NCI-H146 (cell line): ENCODE results near the gene CNTNAP2.
"Not testable (repeated sequence)": the region's sequence is repeated elsewhere in the genome, so short reads cannot be mapped to it uniquely, and the experiment has no call there.

Experiments used
- DNase-seq: peaks from one replicate; lab custom pipeline; 2025; lab: John Stamatoyannopoulos, UW

Gene CNTNAP2

DNA sequence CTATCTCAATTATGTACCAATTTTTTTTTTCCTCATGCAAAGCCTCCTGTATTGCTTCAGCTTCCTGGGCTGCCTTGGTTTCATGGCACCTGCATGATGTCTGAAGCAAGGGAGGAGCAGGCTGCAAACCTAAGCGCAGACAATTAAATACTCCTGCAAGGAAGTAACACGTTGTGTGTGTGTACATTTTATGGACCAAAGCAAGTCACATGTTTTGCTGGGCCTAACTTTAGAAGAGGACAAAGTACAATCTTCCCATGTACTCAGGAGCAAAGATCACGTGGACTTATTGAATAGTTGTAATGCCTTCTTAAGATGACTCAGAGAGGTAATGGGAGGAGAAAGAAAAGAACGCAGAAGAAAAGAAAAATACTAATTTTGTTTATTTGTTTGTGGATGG, 1530.0 kb downstream of the CNTNAP2 start:
- no peak for DNase-seq

DNA sequence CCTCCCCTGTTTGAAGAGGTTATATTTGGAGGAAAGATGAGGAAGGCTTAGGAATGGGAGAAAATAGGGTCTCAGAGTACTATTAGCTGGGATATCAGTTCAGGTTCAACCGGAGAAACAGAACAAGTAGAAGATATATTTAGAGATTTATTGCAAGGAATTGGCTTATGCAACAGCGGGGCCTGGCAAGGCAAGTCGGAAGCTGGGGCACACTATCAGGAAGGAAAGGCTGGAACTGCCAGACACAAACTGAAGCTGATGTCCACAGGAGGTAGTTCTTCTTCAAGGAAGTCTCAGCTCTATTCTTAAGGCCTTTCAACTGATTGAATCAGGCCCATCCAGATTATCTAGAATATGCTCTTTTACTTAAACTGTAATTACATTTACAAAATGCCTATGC, 1534.4 kb downstream of the CNTNAP2 start:
- no peak for DNase-seq

DNA sequence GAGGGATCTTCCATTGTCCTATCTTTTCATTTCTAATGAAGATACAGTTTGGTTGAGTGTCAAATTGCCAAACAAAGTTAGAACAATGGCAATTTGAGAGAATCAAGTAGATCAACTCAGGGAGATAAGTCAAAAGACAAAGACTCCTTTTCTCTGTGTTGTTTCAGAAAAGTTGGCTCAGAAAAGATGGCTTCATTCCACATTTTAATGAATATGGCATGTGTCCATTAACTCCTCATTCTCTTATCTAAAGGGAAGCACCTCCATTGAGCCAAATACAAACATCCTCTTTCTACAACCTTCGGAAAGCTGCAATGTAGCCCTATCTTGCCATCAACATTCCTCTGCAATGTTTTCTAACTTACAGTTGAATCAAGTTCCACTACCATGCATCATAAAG, 1535.0 kb downstream of the CNTNAP2 start:
- DNase-seq, result no peak

DNA sequence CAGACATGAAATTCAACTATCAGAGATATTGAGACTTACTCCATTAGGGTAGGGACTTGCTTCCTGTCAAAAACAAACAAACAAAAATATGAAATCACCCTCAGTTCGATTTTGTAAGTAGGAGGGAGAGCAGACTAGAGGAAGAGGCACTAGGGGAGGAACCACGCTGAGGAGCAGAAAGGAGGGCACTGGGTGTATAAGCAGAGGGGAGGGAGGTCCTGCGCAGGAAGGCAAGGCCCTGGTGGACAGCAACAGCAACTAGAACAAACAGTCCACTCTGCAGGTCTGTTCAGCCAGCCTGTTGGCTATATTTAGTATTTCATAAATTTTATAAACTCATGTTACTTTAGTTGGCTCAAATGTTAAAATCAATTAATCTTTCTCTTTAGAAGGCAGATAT, 1536.9 kb downstream of the CNTNAP2 start:
- no peak for DNase-seq

DNA sequence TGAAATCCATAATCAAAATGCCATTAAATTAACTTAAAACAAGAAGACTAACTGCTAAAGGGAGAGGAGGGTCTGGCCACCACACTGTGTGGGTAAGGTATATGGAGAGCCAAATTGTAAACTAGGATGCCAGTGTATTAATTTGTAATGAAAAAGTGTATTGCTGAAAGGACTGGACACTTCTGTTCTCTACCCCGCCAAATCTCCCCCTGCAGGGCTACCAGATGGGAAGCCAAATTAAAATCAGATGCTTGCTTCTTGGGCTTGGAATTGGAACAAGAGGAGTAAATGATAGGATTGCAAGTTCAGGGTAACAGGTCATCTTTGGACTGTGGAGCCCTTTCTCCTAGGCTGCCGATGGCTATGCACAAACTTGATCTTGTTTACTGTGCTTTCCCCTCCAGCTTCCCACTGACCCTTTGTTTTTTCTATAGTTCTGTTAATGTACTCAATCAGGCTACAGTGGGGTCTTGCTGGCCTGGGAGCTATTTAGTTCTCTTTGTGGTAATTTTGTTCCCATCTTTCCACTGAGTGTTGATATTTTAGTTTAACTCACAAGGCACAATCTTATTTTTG, 1541.9 kb downstream of the CNTNAP2 start:
- DNase-seq, result no peak

DNA sequence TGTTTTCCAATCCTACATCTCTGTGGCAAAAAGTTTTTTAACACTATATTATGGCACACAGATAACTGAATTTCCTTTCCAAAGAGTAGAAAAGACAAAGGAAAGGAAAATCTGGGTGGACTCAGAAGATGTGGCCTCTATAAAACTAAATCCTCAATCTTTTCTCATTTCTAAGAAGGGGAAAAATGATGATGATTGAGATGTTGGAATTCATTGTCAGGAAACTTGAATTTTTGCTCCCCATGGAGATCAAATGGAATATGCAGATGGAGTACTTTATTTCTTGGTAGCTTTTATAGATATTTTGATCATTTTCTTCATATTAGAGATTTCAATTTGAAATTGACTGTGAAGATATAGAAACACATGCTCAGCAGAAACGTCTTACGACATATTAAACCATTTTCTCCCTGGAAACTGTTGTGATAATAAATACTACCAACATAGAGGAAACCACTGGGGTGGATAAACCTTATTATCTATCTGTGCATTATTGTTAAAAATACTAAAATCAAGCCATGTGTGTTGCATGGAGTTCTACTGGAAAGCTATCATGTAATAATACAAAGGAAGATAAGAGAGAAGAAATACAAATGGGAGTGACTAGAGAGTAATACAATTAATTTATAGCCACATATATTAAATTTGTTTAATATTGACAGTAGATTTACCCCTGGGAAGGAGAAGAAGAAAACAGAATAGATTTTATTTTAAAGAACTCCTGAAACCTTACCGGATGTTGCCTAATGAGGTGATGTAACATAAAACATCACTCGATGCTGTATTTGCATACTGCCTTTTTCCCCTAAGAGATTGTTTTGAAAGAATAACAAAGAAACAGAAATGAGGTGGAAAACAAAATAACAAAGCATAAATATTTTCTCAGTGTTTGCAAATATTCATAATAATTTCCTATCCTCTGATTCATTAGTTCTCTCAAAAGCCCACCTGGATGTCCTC, 1542.7 kb downstream of the CNTNAP2 start:
- DNase-seq, result no peak

DNA sequence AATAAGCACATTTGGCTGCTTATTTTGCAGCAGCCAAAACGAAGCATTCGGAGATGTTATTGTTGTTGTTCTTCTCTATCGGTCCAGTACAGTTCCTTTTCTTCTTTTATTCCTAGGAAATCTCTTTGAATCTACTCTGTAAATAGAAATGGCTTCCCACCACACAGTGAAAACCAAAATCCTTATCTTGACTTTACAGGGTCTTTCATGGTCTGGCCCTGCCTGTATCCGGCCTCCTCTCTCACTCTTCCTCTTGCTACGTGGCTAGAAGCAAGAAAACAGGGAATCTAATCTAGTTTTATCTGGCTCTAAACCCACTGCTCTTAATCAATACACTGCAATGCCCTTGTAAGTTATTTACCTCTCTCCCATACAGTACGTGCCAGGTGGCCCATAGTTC, 1547.9 kb downstream of the CNTNAP2 start:
- DNase-seq, result no peak

DNA sequence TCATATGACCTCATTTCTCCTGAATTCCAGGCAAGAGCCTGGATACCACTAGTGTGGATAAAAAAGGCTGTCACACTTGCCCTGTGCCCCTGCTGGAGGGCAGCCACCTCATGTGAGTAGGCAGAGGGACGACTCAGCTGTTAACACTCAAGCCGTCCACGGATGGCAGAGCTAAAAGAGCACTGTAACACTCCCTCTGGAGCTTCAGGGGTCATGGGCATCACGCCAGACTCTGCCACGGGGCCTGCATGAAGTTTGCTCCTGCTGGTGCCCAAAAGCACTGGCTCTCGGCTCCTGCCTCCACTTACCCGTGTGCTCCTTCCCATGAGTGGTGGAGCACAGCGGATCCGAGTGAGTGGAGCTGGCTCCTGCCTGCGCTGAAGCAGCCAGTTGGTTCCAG, 1554.2 kb downstream of the CNTNAP2 start:
- DNase-seq, result no peak

DNA sequence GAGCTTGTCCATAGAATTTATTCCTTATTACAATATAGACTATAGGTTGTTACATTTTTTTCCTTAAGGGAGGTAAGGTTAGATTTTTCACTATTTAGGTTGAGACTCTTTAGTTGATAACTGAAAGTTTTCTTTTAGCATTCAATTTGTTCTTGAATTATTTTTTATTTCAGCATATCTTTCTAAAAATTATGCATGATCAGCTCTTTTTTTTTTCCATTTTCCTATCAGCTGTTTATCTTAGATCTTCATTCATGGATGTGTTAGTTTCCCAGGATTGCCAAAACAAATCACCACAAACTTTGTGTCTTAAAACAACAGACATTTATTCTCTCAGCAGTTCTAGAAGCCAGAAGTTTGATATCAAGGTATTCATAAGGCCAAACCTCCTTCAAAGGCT, 1558.1 kb downstream of the CNTNAP2 start:
- no peak for DNase-seq

DNA sequence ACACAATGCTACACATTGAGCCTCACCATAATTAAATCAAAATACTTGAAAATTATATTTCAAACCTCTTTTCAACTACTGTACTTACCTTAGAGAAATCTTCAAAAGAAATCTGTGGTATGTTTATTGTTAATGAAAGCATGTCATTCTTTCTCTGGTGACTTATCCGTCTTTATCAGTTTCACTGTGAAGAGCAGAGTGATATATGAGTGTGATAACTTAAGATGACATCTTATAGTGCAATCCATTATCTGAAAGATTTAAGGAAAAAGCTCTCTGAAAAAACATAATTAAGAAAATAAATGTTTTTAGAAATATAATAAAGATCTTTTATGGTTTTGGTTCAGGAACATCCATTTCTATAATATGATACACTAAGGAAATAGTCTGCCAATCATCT, 1562.3 kb downstream of the CNTNAP2 start:
- DNase-seq, result no peak

DNA sequence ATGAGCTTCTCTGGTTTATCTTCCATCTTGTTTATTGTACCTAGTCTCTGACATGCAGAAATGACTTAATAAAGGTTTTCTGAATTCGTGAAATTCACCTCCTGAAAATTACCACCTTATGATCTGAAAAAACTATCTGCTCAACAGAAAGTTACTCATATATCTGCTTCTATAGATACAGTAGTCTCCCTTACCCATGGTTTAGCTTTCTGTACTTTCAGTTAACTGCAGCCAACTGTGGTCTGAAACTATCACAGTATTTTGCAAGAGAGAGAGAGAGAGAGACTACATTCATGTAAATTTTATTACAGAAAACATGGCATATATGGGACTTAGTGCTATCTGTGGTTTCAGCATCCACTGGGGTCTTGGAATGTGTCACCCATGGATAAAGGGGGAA, 1564.9 kb downstream of the CNTNAP2 start:
- DNase-seq, result no peak

DNA sequence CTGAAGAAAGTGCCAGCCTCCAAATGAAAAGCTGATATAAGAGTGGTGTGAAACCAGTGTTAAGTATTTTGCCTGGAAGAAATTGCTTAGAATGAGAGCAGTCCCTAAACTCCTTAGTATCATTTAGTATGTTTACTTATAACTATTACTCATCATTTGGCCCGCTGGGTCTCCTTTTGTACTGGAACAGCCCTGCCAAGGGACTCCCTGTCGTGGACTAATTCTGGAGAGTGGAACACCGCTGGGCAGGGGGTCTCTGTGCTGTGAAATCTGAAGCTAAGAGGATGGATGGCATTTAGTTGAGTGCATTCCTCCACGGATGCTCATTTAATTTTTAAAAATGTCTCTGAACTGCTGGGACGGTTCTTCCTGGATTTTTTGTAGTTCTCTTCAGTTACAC, 1584.1 kb downstream of the CNTNAP2 start:
- peak; percentile 84 for DNase-seq

DNA sequence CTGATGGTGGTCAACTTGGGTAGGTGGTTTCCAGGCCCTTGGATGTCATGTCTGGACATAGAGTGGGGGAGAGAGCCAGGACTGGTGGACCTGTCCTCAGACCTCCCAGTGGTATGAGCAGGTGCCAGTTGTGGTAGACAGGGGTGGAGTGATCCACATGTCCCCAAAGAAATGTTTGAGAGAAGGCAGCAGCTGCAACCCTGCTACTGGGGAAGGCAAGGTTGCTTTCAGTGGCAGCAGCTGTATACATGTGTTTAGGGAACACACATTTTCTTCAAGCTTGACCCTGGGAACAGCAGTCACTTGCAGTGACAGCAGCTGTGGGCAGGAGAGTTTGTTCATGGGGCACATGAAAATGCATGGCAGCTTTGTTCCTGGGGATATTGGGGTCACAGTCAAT, 1591.3 kb downstream of the CNTNAP2 start:
- no peak for DNase-seq

DNA sequence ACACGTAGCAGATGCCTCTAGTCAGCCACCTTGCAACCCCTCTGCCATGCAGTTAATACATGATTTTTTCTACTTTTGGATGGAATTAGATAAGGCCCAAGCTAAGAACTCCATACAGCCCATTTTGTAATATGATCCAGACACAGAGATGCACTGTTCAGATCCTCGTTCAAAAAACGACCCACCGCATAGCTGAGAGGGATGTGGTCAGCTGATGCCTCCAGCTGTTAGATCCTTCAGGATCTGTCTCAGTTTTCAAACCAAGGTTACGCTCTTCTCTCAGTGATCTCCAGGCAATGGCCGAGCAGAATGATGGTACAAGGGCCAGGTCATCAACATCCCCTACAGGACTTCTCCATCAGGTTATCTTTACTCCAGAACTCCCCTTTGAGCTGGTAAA, 1592.3 kb downstream of the CNTNAP2 start:
- no peak for DNase-seq

DNA sequence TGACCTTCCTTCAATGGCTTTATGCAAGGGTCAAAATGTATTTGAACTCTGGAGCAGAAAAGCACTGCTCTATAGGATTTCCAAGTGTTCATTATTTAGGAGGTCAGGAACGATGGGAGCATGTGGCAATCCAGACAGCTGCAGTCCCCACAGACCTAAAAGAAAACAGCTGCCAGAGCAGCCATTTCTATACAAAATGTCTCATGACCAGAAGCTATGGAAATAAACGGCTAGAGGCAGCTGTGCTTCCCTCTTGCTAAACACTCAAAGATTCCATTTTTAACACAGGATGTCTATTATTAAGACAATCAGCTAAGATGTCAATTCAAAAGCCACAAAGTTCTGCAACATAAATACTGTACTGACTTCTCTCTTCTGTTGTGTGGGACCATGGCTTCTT, 1594.8 kb downstream of the CNTNAP2 start:
- no peak for DNase-seq

DNA sequence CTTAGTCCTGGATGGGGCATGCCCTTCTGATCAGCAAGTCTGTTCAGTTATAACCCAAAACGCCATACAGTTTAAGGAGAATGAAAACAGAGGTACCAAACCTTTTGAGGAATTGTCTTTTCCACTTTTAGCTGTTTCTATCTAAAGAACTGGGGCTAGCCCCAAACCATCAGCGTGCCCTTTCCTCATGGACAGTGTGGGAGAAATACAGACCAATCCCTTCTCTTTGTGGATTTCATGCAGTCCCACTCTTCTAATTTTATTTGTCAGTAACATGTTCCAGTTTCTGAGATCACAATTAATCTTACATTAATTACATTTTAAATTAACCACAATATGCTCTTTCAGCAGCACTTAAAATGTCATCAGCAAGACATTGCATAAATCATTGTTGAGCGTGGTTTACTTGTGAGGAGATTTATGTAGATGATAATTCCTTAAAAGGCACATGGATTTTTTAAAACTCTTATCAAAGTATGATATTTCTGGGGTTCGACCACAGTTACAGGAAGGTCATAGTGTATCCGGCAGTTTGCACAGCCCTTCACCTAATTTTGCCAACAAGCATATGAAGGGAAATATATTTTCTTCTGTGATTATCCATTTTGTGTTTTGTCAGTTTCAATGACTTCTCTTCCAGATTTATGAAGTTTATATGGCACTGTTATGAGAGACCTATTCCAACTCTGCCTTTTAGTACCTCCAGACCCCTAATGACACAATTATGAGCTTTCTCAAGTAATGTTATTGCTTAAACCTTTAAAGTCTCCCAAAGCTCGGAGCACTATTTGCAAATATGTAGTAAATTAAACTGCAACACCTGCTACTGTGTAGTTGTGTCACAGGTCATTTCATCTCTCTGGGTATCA, 1605.6 kb downstream of the CNTNAP2 start:
- DNase-seq, result no peak

DNA sequence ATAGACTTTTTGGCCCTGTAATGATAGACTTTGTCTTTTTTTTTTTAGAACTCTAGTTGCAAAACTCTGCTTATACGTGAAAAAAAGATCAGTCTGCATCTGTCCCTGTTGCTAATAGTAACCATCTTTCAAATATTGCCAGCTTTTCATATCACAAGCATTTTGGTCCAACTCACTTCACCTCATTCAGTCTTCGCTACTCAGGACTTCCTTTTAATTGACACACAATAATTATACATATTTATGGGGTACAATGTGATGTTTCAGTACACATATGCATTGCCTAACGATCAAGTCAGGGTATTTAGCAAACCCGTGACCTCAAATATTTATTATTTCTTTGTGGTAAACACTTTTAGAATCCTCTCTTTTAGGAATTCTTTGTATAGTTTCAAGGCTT, 1606.9 kb downstream of the CNTNAP2 start:
- DNase-seq, result no peak

DNA sequence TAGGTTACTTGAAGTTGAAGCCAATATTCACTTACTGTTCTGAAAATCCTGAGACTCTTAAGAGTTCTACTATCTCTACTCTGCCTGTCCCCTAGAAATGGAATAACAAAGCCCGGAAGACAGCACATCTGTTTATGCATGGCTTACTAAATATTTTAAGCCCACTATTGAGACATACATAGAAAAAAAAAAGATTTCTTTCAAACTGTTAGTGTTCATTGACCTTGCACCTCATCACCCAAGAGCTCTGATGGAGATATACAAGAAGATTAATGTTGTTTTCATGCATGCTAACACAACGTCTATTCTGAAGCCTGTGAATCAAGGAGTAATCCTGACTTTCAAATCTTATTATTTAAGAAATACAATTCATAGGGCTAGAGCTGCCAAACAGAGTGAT, 1614.7 kb downstream of the CNTNAP2 start:
- no peak for DNase-seq

DNA sequence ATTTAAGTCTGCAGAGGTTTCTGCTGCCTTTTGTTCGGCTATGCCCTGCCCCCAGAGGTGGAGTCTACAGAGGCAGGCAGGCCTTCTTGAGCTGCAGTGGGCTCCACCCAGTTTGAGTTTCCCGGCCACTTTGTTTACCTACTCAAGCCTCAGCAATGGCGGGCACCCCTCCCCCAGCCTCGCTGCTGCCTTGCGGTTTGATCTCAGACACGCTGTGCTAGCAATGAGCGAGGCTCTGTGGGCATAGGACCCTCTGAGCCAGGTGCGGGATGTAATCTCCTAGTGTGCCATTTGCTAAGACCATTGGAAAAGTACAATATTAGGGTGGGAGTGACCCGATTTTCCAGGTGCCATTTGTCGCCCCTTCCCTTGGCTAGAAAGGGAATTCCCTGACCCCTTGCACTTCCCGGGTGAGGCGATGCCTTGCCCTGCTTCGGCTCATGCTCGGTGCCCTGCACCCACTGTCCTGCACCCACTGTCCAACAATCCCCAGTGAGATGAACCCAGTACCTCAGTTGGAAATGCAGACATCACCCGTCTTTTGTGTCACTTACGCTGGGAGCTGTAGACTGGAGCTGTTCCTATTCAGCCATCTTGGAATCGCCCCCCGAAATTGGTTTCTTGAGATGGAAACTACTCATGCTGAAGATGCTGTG, 1621.1 kb downstream of the CNTNAP2 start:
- not testable (repeated sequence) for DNase-seq

DNA sequence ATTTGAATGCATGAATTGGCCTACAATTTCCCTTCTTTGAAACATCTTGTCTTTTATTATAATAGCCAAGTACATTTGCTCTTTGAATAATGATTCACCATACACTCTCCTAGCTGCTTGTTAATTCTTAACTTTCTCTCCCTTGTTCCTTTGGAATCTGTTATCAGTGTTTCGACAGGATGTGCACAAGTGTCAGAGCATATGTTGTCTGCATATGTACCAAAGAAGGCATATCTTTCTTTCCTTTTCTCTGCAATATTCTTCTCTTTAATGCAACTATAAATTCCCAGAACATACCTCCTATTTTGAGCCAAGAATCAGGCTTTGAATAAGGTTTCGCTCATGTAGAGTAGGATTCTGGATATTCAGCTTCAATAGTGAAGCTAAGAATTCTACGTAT, 1625.7 kb downstream of the CNTNAP2 start:
- DNase-seq, result no peak

DNA sequence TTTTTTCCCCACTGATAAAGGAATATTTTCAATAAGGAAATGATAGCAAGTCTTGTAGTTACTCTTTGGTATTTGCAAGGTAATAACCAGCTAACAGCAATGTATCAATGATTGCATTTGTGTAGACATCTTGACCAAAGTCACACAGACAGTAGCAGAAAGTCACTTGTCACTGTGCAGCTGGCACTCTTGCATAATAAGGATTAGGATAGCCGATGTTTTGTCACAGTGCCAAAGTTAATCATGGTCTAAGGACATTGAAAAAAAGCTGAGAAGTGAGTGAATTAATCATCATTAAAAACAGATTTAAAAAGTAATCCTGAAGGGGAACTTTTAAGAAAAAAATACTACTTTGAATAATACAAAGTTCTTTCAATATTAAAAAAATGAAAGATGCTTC, 1639.7 kb downstream of the CNTNAP2 start:
- DNase-seq, result peak; percentile 16

DNA sequence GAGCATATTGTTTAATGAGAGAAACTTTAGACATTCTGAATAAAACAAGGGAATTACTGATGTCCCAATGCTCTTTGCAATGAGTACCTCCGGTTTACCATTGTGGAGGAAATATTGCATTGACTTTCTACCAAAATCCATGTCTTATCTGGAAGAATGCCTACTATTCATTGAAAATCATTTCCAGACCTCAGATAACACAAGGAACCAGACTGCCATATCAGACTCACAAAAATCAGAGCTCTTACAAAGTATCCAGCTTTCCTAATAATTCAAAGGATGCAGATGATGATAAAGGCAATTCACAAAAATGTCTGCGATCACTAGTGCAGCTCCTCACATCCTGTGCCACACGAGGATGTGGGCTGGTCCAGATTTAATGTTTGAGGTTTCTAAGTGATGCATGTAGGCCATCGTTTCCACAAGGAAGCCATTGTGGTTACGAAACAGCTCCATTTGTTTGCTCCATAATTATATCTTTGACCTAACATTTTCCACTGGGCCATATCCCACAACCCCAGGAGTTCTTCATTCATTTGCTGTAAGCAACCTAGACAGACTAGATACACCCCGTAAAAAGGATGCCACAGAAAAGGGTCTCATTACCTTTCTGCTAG, 1642.8 kb downstream of the CNTNAP2 start:
- peak; percentile 29 for DNase-seq
